Urinary bladder (tissue), 4 donors: ENCODE results near the gene MMP15. TPM values are rescaled to one million over a fixed set of nuclear protein-coding genes. Genes with fewer than 3 reads are reported as not detected.

ENCODE experiments used
- DNase-seq: peaks from one replicate; pipeline ENCODE4 v3.0.0-alpha.2; 2015; ENCODE audit errors: extremely low spot score
- H3K27ac ChIP-seq: one replicate; pipeline ENCODE4 v1.5.1; 2013; ENCODE audit warnings: low read depth, mild to moderate bottlenecking, moderate library complexity
- H3K36me3 ChIP-seq: one replicate; pipeline ENCODE4 v1.6.1; 2013; ENCODE audit warnings: mild to moderate bottlenecking, moderate library complexity; ENCODE audit not compliant: insufficient read depth
- H3K4me1 ChIP-seq: one replicate; pipeline ENCODE4 v1.6.1; 2013; ENCODE audit warnings: mild to moderate bottlenecking, moderate library complexity; ENCODE audit not compliant: insufficient read depth
- H3K4me3 ChIP-seq: one replicate; pipeline ENCODE4 v1.5.1; 2013; ENCODE audit warnings: low read depth, low read length
- WGBS: extraction: QIAGEN DNeasy Blood & Tissue Kit; methylation state at CpG from one replicate; pipeline ENCODE4 v1.1.7; 2013; 5-methylcytosine and 5-hydroxymethylcytosine counted together
- polyA plus RNA-seq: library from polyadenylated mRNA; stranded (reverse); fragments of 200-250 nt; gene quantifications from one replicate; pipeline ENCODE4 v1.2.3, GENCODE V29; 2013
- total RNA-seq: library from RNA; depleted of rRNA; stranded (reverse); fragments of >200 nt; gene quantifications from one replicate; pipeline ENCODE4 v1.2.3, GENCODE V29; 2014
- donor health status: healthy with polysubstance abuse.
- donor health status: healthy.

The MMP15 gene
- total and polyA plus RNA-seq, 2 donors = 10.6 to 11.1 TPM

DNA sequence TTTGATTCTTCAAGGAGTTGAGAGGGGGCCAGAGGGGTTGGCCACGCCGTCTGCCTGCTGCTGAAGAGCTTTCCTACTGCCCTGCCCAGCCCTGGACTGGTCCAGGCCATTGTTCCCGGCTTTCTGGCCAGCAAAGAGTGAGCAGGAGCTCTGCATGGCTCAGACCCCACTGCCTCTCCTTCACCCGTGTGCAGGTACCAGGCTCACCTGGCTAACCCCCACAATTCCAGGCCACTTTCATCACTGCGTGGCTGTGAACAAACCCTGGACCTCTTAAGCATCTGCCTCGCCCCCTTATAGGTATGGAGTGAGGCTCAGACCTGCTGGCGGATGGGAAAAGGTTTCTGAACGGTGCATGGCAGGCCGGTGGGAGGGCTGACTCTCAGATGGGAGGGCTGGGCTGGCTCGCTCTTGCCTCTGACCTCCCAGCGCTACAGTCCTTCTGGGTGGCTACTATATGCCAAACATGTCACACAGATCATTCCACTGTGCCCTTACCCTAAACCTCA, 33.9 kb upstream of the MMP15 start:
- DNase-seq = no peak
- H3K4me1 ChIP-seq = no peaks in the 10 kb centered on the region
- H3K27ac ChIP-seq = no peak overlapping the region
- H3K36me3 ChIP-seq = no peaks in the 10 kb centered on the region
- 89% methylated on average over 11 of the region's 11 CpGs for WGBS
- H3K4me3 ChIP-seq = no peak overlapping the region

DNA sequence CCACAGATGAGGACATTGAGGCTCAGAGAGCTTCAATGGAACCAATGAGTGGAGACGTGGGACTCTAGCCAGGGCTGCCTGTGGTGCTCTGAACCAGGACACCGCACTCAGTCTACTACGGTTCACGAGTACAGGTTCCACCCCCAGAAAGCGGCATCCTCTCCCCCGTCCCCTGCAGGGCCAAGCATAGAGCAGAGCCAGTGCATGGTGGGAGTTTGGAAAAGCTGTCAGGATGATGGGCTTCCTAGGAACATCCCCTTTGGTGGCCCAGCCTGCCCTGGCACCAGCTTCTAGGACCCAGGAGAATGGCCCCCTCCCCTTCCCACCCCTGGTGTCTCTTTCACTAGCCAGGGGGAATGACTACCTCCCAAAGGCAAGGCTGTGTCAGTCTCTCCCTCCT, 33.5 kb upstream of the MMP15 start:
- H3K4me3 ChIP-seq = no peak overlapping the region
- DNase-seq = no peak
- no peaks in the 10 kb centered on the region for H3K4me1 ChIP-seq
- WGBS = 87% methylated on average over 6 of the region's 6 CpGs
- H3K36me3 ChIP-seq = no peaks in the 10 kb centered on the region
- peak overlapping the region; percentile 11 for H3K27ac ChIP-seq

DNA sequence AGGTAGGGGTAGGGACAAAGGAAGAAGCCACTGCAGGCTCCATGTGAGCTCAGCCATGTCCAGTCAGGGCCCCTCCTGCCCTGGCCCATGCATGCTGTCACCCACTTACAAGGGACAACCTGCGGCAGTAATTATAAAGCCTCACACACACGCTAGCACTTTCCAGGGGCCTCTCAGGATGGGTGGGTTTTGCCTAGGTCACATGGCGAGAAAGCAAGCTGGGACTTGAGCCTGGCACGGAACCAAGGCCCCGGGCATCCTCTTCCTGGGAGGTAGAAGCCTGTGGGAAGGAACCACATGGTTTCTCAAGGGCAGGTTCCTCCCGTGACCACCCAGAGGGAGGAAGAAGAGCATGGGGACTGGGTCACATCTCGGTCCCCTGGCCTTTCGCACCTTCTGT, 32.1 kb upstream of the MMP15 start:
- H3K4me1 ChIP-seq = no peaks in the 10 kb centered on the region
- WGBS = 79% methylated on average over 8 of the region's 8 CpGs
- peak; percentile 59 for DNase-seq
- peak overlapping the region; percentile 78 for H3K27ac ChIP-seq
- no peaks in the 10 kb centered on the region for H3K36me3 ChIP-seq
- no peak overlapping the region for H3K4me3 ChIP-seq

DNA sequence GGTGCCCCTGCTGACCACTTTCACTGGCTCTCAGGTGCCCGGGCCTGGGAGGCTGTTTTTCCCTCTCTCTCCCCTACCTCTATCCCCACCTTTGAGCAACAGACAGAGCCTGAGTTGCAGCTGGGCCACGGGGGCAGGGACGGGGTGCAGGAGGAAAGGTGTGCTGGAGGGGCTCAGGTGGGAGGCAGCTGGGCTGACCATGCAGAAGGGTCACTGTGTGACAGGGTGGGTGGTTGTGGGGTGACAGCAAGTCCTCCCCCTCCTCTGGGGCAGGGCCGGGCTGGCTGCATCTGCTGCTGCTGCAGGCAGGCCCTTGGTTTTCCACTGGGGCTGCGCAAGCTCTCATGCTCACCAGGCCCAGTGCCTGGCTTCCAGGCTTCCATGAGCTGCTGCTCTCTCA, 31.7 kb upstream of the MMP15 start:
- no peaks in the 10 kb centered on the region for H3K4me1 ChIP-seq
- H3K27ac ChIP-seq = no peak overlapping the region
- no peak for DNase-seq
- H3K4me3 ChIP-seq = no peak overlapping the region
- no peaks in the 10 kb centered on the region for H3K36me3 ChIP-seq
- 85% methylated on average over 5 of the region's 5 CpGs for WGBS

DNA sequence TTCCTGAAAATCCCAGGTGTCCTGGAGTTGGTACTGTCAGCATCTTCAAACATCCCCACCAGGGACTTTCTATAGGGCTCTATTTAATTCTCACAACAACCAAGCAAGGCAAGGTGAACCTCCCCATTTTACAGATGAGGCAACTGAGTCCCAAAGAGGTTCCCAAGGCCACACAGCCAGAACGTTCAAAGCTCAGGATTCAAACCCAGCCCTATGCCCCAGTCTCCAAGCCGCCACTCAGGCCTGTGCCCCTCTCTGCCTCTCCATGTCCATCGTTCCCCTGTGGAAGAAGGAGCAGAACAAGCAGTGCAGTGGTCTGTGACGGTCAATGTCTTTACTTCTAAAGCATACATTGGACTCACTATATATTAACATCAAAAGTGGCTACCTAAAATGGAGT, 31.2 kb upstream of the MMP15 start:
- 88% methylated on average over 4 of the region's 4 CpGs for WGBS
- no peaks in the 10 kb centered on the region for H3K4me1 ChIP-seq
- no peak for DNase-seq

DNA sequence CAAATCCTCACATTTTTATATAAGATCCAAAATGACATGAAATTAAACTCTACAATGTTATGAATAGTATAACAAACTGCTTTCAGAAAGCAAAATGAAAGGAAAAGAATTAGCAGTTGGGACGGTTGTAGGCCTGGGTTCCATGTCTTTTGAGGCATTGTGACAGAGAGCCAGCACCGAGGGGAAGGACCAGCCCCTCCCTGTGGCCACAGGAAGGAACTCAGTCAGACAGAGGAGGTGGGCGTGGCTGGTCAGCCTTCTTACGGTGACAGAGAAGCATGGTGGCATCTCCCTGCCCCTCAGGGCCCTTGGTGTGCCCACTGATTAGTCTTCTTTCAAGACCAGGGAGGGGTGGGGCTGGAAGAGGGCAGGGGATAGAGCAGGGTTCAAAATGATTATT, 30.8 kb upstream of the MMP15 start:
- Histone ChIP-seq H3K4me3 (no peak overlapping the region), H3K4me1 (no peaks in the 10 kb centered on the region), H3K27ac (no peak overlapping the region), H3K36me3 (no peaks in the 10 kb centered on the region)
- WGBS = 30% methylated on average over 4 of the region's 4 CpGs
- no peak for DNase-seq

More for the DNA sequence above, 31.2 kb upstream of the MMP15 start:
- no peak overlapping the region for H3K27ac ChIP-seq
- no peaks in the 10 kb centered on the region for H3K36me3 ChIP-seq
- no peak overlapping the region for H3K4me3 ChIP-seq

DNA sequence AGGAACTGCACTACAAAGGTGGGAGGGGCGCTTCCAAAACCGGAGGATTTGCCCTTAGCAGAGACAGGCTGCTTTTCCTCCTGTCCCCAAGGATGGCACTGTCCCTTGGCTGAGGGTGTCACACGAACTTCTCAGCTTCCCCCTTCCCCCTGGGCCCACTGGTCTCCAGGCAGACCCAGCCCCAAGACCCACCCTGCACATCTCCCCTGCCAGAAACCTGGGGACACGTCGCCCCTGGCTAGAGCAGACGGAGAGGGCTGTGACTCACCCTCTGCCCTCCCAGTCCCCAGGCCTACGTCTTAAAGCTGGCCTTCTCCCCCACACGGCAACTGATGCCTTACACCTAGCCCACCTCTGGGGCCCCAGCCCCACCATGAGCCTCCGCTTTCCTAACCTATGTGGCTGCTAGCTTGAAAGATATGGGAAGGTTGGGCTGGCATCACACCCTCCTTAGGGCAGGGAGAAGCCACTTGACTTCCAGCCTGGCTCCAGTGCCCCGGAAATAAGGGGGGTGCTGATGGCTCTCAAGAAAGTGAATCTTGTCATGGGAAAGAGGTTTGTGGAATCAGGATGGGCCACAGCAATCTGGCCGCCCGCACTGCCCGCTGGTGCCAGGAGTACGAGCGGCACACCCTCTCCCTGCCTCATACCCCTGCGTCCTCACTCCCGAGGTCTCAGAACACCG, 29.7 kb upstream of the MMP15 start:
- Histone ChIP-seq H3K36me3 (no peaks in the 10 kb centered on the region), H3K27ac (no peak overlapping the region), H3K4me3 (no peak overlapping the region), H3K4me1 (no peaks in the 10 kb centered on the region)
- 89% methylated on average over 18 of the region's 18 CpGs for WGBS
- DNase-seq = no peak

DNA sequence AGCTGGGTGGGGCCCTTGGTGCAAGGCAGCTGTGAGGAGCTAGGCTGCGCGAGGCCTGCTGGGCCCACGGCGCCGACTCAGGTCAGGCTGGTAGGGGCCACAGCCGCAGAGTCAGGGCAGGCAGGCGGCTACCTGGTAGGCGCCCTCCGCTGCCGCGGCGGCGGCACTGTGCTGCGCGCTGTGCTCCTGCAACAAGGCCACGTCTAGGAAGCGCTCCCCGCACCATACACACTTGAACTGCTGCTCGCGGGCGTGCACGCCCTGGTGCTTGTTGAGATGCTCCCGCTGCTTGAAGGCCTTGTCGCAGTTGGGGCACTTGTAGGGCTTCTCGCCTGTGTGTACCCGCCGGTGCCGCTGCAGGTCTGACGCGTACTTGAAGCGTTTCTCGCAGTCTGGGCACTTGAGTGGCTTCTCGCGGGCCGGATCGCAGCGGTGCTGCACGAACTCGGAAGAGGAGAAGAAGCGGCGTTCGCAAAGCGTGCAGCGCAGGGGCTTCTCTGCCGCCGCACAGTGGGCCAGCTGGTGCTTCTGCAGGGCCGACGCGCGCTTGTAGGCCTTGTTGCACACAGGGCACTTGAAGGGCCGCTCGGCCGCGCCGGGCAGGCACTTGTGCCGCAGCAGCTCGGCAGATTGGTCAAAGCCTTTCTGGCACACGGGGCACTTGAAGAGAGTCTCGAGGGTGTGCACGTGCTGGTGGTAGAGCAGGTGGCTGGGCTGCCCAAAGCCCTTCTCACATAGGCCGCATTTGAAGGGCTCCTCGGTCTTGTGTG, 29.0 kb upstream of the MMP15 start:
- H3K27ac ChIP-seq = no peak overlapping the region
- H3K4me1 ChIP-seq = no peaks in the 10 kb centered on the region
- DNase-seq = no peak
- 96% methylated on average over 62 of the region's 62 CpGs for WGBS
- no peaks in the 10 kb centered on the region for H3K36me3 ChIP-seq
- no peak overlapping the region for H3K4me3 ChIP-seq

DNA sequence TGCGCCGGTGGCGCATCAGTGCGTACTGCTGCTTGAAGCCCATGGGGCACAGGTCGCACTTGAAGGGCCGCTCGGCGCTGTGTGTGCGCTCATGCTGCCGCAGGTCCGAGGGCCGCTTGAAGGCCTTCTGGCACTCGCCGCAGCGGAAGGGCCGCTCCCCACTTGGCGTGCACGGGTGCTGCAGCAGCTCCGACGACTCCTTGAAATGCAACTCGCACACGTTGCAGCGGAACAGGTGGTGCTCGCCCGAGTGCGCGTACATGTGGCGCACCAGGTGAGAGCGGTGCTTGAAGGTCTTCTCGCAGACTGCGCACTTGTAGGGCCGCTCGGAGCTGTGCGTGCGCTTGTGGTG, 28.4 kb upstream of the MMP15 start:
- no peak for DNase-seq
- Histone ChIP-seq H3K4me3 (no peak overlapping the region), H3K4me1 (no peaks in the 10 kb centered on the region), H3K36me3 (no peaks in the 10 kb centered on the region), H3K27ac (no peak overlapping the region)
- 97% methylated on average over 35 of the region's 35 CpGs for WGBS

DNA sequence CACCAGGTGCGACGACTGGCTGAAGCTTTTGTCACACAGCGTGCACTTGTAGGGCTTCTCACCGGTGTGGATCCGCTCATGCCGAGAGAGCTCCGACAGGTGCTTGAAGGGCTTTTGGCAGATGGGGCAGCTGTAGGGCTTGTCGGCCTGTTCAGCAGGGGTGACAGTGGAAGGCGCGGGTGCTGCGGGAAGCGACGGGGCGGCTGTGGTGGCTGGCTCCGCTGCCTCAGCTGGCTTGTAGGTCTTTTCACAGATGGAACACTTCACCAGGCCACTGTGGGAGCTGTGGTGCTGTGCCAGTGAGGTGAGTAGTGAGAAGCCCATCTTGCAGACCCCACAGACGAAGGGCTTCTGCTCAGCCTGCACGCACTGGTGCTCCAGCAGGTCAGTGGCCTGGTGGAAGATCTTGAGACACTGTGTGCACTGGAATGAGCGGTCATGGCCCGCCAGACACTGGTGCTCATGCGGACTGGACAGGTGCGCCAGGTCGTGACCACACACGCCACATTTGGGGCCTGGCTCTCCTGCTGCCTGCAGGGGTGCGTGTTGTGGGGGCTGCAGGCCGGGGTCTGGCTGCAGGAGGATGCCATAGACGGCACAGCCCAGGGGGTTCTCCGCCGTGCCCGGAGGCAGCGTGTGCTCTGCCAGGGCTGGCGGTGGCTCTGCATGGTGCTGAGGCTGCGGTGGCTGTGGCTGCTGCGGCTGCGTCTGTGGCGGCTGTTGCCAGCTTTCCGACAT, 27.9 kb upstream of the MMP15 start:
- Histone ChIP-seq H3K27ac (no peak overlapping the region), H3K4me3 (no peak overlapping the region), H3K36me3 (no peaks in the 10 kb centered on the region), H3K4me1 (no peaks in the 10 kb centered on the region)
- WGBS = 96% methylated on average over 36 of the region's 36 CpGs
- no peak for DNase-seq

DNA sequence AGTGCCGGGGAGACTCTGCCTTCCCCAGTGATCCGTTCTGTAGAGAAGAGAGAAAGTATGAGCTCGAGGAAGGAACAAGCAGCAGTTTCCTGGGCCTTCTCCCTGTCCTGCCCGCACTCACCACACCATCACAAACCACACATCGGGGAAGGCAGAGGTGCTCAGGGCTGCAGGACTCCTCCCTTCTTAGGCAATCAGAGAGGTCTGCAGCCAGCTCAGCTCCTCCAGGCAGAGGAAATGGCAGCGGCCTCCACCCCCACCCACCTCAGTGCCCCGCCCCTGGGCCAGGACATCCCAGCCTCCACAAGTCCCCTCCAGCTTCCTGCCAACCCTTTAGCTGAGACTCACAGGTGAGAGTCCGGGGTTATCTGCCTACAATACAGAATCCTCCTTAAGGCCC, 27.1 kb upstream of the MMP15 start:
- no peak overlapping the region for H3K27ac ChIP-seq
- H3K4me3 ChIP-seq = no peak overlapping the region
- no peaks in the 10 kb centered on the region for H3K4me1 ChIP-seq
- WGBS = 71% methylated on average over 8 of the region's 8 CpGs
- no peaks in the 10 kb centered on the region for H3K36me3 ChIP-seq
- DNase-seq = no peak

DNA sequence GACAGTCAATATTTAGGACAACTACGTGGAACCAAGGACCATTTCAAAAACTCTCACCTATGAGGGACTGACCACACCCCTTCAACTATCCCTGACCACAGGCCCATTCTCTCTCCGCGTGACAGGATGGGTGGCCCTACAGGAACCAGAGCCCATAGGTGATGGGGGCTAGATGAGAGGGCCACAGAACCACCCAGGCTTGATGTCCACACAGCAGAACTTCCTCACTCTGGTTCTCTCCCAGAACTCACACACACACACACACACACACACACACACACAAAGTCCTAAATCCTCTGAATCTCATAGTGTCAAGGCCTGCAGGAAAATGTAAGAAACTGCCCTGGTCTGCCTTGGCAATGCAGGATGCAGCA, 26.6 kb upstream of the MMP15 start:
- Histone ChIP-seq H3K4me3 (no peak overlapping the region), H3K36me3 (no peaks in the 10 kb centered on the region), H3K27ac (no peak overlapping the region), H3K4me1 (no peaks in the 10 kb centered on the region)
- no peak for DNase-seq
- WGBS = 78% methylated on average over 3 of the region's 3 CpGs

DNA sequence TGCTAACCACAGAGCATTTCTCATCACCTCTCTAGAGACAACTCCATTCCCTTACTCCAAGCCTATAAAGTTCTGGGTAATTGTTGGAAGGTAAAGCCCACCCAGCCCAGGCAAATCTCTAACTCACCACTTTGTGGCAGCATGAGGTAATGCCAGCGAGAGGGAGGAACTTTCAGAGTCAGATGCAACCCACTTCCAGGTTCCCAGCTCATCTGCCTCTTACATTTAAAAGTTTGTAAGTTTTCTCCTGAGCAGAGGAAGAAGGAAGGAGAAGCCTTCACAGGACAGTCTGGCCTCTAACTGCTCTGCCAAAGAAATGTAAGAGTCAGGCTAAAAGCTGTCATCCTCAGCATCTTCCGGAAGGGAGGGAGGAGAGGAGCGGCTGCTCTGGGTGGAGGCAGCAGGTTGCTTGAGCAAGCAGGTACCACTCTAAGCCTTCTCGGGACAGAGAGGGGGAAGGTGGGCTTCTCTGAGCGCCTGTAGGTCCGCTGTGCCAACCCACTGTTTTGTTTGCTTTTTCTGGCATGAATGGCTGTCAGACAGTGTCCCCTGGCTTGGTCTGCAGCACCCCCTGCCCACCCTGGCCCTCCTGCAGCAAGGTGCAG, 26.1 kb upstream of the MMP15 start:
- Histone ChIP-seq H3K4me1 (no peaks in the 10 kb centered on the region), H3K36me3 (no peaks in the 10 kb centered on the region), H3K27ac (no peak overlapping the region), H3K4me3 (peak overlapping the region; percentile 75)
- 14% methylated on average over 6 of the region's 6 CpGs for WGBS
- no peak for DNase-seq
